GM19351 (cell line): ENCODE results near the gene ARHGEF7.

Experiments used
- ATAC-seq: cut with Tn5 transposase; IDR thresholded peaks from one replicate; pipeline ENCODE4 v1.9.1; 2021; ENCODE audit warnings: mild to moderate bottlenecking, moderate library complexity; ENCODE audit not compliant: unreplicated experiment

The ARHGEF7 gene

DNA sequence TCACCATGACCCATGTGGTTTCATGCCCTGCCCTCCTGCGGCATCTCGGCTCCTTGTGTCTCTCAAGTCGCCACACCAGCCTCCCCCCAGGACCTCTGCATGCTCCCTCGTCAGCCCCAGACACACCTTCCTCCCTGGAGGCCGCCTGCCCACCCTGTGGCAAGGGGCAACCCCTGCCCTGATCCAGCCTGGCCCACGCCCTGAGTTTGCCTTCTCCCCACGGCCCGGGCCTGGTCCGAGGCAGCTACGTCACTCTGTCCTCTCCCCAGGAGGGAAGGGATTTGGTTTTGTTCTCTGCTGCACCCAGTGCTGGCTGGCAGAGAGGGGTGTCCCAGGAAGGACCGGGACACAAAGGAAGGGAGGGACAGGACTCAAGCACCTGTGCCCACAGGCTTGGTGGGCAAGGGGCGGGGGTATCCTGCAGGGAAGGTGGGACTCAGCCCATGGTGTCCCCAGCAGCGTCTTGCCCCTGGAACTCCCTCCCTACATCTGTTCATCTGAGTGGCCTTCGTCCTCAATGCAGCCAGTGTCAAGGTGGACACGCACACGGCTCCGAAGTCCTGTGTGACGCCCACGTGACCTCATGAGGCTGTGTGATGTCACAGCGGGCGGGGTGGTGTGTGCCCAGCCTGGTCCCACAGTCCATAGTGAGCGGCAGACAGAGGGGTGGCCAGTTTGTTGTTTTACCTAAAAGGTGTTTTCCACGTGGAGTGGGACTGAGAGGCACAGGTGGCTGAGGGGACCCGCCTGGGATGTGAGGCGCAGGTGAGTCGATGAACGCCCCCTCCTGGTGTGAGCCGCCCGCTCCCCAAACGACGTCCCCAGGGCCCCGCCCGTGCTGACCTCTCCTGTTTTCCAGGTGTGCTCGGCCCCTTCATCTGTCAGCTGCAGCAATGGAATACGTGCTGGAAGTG is 205.1 kb downstream of the ARHGEF7 start, which contains the start of gene TEX29:
TSS of gene TEX29 (plus strand) at position 645 of the 914 bp plus-strand sequence. CDS start at position 894, 249 bp downstream.
- no peak for ATAC-seq

DNA sequence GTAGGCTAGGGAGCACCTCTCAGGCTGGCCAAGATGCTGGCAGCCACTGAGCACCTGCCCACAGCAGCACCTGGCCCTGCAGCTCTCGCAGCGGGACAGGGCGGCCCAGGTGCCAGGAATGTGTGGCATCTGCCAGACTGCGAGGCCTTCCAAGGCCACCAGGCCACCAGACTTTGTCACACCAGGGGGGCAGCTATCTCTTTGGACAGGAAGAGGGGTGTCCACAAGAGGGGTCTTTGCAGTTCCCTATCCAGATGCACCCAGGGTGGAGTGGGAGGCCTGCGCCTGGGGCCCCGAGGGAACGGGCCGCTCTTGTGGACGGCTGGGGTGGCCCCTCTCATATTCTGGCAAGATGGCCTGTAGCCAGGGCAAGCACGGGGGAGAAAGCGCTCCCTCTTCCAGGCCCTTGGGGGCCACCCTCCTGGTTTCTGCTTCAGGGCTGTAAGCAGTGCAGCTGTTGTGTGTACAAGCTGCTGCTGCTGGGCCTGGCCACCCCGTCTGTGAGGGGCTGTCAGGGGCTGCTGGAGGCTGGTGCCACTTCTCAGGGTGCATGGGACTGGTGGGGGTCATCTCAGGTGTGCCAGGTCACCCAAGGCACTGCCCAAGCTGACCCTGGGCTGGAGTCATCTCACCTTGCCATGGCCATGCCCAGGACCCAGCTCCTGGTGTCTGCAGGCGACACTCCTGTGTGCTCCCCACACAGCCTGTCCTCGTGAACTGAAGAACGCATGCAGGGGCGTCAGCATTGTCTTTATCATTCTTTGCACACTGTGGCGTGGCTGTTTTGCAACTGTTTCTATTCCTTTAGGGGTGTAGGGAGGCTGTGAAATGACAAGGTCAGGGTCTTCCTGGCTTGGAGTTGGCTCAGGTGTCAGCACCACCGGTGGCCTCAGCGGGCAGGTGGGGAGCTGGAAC is 207.1 kb downstream of the ARHGEF7 start:
- no peak for ATAC-seq

DNA sequence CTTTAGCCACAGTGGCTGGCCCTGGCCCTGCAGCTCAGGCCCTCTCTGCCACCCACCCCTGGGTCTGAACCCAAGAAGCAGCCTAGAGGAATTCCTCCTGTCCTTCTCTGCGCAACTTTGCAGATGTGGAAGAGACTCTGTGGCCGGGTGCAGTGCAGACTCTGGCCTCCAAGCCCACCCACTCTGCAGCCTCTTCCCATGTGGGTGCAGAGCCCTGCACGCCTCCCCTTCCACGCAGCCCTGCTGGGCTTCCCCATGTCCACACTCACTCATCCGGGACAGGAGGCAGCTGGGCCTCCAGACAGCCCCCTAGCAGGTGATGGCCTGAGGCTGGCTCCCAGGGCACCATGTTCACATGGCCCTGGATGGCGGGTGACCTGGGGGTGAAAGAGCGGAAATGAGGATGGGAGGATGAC is 207.8 kb downstream of the ARHGEF7 start:
- no peak for ATAC-seq

DNA sequence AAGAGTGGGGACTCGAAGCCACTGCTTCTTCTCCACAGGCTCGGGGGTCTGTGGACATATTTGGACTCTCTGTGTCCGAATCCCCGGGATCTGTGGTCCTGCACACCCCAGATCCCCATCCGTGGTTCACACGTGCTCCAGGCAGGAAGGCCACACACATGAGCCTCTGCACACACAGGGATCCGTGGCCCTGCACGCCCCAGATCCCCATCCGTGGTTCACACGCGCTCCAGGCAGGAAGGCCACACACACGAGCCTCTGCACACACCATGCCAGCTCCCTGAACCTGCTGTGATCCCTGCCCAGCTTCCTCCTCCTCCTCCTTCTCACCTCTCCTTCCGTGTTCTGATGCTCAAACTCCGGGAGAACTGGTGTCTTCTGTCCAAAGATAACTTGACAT is 208.4 kb downstream of the ARHGEF7 start:
- no peak for ATAC-seq

DNA sequence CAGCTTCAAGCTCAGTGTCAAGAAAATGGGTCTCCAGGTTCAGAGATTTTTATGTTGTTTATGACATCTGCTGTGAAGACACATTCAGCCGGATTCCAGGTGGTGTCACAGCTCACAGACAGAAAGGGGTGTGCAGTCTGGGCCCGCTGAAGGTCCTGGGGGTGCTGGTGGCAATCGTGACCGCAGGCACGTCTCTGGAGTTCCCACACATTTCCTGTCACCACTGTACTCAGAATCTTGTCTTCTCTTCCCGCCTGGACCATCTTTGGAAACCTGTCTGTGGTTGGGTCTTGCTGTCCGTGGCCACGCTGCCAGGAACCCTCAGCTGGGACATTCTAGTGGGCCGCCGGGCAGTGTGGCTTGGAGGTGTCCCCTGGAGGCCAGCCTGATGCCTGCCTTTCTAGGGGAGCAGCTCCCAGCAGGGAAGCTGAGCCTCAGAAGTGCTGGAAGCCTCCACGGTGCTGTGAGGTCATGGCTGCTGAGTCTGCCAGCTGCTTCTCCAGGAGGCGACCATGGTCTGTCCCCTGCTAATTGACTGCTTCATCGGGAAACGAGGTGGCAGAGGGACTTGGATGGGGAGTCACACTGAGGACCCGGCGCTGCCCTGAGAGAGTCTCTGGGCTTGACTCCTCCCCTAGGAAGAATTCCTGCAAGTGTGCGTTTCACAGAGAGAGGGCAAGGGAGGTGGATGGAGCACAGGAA is 209.0 kb downstream of the ARHGEF7 start:
- ATAC-seq: no peak

DNA sequence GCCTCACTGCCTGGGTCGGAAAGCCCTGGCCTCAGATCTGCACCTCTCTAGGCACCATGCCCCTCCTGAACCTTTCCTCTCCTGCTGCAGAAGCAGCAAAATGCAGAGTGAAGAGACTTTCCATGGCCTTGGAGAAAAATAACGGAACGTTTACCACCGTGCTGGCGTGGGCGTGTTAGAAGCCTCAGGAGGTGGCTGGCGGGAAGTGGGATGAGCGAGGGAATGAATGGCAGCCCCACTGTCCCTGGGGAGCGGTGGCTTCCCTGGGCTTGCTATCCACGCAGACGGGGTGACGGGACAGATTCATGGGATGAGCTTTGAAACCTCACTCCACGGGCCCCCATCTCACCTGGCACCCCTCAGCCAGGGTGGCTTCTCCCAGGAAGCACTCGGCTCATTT is 209.6 kb downstream of the ARHGEF7 start:
- ATAC-seq: no peak

DNA sequence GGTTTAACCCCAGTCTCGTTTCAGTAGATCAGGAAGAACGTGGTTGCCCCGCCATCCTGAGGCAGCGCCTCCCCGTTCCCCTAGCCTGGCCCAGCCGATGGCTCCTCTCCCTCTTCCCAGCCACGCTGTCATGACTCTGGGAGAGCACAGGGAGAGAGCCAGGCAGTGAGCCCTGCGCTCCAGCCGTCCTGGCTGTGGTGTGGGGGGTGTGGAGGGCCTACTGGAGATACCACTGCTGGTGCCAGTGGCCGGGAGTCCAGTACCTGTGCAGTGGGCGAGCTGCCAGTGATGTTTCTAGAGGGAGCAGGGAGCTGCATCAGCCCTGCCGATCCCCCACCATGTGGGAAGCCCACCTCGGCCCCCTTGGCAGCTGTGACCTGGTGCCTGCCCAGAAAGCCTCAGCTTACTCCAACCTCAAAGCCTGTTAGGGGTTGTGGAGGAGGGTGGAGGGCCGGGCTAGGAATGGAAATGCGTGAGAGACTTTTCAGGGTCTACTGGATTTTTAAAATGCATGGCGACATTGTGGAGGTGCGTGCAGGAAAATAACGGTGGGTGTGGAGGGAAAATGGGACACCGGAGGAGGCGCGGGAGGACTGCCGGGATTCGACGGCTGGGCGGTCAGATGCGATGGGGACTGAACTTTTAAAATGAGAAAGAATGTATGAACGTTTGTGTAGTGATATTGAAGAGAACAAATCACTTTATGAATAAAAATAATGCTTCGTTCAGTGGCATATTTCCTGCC is 210.2 kb downstream of the ARHGEF7 start:
- no peak for ATAC-seq

DNA sequence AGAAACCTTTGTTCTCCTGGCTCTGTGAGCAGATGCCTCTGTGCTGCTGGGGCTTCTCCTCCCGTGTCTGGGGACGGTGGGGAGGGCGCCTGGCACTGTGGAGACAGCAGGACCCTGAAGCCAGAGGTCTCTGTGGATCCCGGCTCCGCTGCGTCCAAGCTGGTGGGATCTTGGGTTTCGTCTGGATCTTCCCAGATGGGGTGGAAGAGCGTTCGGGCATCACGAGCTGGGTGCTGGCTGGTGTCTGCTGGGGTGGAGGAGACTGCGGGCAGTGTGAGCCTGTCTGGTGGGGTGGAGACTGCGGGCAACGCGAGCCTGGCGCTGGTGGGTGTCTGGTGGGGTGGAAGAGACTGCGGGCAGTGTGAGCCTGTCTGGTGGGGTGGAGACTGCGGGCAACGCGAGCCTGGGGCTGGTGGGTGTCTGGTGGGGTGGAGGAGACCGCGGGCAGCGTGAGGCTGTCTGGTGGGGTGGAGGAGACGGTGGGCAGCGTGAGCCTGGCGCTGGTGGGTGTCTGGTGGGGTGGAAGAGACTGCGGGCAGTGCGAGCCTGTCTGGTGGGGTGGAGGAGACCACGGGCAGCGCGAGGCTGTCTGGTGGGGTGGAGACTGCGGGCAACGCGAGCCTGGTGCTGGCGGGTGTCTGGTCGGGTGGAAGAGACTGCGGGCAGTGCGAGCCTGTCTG is 211.0 kb downstream of the ARHGEF7 start:
- no peak for ATAC-seq

DNA sequence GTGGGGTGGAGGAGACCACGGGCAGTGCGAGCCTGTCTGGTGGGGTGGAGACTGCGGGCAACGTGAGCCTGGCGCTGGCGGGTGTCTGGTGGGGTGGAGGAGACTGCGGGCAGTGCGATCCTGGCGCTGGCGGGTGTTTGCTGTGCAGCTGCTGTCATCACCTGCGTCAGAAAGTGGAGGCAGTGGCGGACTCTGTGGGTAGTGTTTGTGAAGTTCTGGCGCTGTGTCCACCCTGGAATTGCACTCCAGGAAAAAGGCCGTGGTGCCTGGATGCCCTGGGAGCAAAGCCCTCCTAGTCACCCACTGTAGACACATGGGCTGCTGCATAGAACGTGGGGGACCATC is 211.5 kb downstream of the ARHGEF7 start:
- no peak for ATAC-seq

DNA sequence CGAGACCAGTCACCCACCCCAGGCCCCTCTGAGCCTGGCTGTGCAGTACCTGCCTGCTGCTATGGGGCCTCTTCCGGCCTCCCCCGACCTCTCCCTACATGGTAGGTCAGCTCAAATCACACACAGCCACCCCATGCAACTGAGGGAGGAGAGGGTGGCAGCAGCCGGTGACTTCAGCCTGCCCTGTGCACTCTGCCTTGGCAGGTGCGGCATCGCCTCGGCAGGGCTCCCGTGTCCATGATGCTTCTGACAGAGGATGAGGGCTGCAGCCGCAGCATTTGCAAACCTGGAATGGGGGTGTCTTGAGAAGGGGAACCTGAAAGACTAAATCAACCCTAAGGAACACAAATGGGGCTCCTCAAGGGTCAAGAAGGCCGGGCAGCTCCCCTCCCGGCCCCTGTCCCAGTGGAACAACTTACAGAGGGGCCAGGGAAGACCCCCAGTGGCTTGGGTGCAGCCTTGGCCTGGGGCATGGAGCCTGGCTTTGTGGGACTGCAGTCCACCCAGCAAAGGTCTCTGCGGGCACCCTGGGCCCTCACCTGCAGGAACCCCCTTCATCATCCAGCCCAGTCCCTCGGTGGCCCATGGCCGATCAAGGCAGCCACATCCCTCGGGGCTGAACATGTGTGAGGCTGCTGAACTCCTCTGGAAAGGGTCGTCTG is 212.0 kb downstream of the ARHGEF7 start:
- ATAC-seq: no peak

DNA sequence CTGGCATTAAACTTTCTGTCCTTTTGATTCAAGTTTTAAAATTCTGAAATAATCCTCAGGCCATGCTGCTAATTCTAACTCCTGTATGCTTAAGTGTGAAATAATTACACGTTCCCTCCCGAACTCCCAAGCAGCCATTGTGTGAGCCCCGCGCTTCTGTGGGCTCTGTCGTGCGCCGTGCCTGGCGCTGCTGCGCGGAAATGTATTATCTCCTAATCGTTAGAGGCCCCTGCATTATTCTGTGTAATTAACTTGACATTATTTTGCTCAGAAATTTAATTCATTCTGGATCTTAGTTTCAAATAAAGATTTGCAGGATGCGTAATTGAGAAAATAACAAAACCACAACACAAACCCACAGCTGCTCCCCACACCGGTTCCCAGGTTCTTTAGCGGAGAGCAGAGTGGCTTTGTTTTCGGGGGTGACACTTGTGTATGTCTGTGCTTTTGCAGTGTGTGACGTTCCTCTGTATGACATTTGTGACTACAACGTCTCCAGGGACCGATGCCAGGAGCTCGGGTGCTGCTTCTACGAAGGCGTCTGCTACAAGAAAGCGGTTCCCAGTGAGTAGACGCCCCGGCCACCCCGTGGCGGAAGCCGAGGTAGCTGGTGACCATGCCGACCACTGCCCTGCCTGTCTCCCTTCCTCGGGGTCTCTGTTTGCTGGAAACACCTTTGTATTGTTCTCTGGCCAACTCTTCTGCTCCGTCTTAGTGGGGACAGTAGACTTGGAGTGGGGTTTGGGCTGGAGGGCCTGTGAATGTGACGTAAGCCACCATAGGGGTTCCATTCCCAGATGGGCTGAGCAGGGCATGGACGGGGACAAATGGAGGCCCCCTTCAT is 212.8 kb downstream of the ARHGEF7 start:
- ATAC-seq: no peak

DNA sequence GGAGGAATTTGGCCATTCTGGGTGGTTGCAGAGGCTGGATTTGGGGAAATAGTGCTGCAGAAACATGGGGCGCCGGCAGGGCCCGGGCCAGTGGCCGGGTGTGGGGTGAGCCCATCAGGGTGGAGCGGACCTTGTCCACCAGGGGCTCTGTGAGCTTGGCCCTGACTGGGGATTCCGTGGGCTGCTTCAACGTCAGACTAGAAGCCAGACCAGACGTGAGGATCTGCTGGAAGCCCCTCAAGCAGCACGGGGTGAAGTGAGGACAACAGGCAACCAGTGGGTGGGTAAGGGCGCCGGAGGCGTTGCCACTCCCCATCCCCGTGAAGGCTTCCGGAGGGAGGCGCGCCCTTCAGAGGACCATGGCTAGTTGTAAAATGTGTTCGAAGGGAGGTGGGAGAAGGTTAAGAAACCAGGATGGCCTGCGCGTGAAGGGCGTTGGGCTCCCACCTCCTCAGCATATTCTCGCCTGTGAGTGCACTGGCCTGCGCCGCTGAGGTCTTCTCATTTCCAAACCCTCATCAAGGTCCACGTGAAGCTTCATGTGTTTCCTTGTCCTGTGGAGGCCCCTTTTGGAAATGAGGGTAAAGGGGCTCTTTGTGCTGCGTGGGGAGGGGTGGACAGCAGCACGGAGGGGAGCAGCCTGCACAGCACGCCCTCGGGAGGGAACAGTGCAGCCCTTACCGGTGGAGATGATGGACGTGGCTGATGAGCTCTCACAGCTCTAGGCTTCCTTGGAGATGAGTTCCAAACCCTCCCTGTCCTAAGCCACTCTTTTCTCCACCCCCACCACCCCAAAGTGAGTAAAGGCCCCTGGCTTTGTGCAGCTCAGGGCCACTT is 213.7 kb downstream of the ARHGEF7 start:
- no peak for ATAC-seq

DNA sequence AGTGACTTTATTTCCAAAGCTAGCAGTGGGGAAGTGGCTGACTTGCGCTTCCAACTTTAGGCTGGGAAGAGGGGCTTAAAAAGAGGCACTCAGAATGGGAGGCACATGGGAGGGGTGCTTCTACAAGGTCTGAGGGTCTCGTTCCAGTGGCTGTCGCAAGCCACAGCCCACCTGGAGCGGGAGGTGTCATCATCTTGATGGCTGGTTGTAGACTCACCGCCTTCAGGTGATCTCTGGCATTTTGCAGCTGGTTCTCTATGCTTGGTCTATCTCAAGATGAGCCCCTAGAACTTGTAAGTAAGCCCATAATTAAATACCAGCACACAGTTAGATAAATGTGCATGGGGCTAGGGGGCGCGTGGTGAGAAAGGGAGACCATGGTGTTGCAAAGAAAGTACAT is 214.5 kb downstream of the ARHGEF7 start:
- ATAC-seq: no peak

DNA sequence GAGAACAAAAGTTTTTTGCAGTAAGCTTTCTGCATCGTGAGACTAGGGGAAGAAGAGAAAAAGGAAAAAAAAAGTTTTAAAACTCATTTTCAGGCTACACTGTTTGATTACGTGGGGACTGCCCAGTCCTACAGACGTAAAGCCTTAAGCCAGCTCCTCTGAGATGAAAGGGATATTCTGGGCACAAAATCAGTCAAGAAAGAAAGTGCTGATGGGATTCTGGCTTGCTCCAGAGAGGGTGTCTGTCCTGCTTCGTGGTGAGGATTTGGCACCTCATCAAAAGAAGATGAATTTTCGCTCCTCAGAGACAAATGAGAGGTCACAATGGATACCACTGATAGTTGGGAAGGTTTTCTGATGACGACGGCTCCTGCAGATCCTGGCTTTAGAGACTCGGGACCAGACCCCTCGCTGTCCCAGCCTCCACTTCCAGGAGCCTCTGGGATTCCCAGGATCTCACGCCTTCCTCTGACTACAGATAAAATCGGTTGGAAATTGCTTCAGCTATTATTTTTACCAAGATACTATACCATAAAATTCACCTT is 215.0 kb downstream of the ARHGEF7 start:
- no peak for ATAC-seq

DNA sequence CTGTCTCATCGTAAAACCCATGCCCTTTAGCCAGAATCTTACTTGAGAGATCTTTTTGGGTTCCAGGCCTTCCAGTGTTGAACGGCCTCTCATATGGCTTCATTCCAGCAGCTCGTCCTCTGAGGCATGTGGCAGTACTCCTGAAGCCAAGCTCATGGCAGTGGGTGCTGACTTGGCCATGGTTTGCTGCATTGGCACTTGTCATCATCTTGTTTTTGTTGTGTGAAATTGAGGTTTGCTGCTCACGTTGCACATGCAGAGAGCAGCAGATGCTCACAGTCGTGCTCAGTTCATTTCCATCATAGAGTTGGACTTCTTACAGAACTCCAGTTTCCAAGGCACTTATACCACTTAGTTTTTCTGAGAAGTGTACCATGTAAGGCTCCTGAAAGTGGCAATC is 220.2 kb downstream of the ARHGEF7 start:
- no peak for ATAC-seq

DNA sequence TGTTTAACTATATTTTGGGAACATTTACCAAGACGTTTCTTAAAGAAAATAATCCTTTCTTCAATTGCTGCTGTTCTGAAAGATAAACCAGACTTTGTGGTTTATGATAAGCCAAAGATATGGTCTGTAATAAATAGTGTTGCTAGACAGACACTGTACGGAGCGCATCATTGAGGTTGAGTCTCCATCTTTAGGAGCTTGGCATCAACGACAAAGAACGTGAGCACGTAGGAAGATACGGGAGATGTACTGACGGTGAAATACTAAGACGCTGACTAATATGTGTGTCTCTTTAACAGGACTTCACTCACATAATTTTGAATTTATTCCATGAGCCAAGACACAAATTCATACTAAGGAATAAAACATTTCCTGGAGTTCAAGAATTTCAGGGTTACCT is 221.6 kb downstream of the ARHGEF7 start:
- no peak for ATAC-seq

DNA sequence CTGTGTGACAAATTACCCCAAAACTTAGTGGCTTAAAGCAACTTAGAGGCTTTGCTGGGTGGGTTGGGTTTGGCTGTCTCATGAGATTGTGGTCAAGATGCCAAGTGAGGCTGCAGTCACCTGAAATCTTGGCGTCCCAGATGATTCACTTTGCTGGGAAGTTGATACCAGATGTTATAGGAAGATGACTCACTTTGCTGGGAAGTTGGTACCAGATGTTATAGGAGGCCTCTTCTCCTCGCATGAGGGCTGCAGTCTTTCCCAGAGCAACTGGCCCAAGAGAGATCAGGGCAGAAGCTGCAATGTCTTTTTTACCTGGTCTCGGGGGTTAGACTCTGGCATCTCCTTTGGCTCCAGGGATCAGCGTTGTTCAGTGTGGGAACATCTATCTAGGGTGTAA is 222.1 kb downstream of the ARHGEF7 start:
- ATAC-seq: no peak
